CD4-positive, alpha-beta T cell treated with Interleukin-21 for 1 hour (primary cell): Measurements from ENCODE around the gene VAPB.
A peak's percentile ranks its signal among the peaks of the same experiment; 100 is the strongest.
"Not testable (repeated sequence)": the region's sequence is repeated elsewhere in the genome, so short reads cannot be mapped to it uniquely, and the experiment has no call there.

Source experiments
- DNase-seq: peaks from one replicate; pipeline ENCODE4 v3.0.0-alpha.2; 2020

Gene VAPB

GRCh38 chr20:58408603-58409246, 19.7 kb downstream of the VAPB start:
- DNase-seq, result peak; percentile 48

GRCh38 chr20:58414216-58414615, 25.2 kb downstream of the VAPB start:
- not testable (repeated sequence) for DNase-seq

GRCh38 chr20:58414786-58415185, 25.8 kb downstream of the VAPB start:
- not testable (repeated sequence) for DNase-seq

- DNase-seq, result no peak
Observed at GRCh38 chr20:58416057-58416456, 27.0 kb downstream of the VAPB start.

- peak; percentile 39 for DNase-seq
Observed at GRCh38 chr20:58416835-58417234, 27.8 kb downstream of the VAPB start.

- DNase-seq, result no peak
Observed at GRCh38 chr20:58417438-58417837, 28.4 kb downstream of the VAPB start.

- no peak for DNase-seq
Observed at GRCh38 chr20:58418949-58419748, 30.1 kb downstream of the VAPB start.

- no peak for DNase-seq
Observed at GRCh38 chr20:58420798-58421496, 31.9 kb downstream of the VAPB start.

- no peak for DNase-seq
Observed at GRCh38 chr20:58421497-58421850, 32.4 kb downstream of the VAPB start.

GRCh38 chr20:58424218-58424969, 35.4 kb downstream of the VAPB start:
- DNase-seq, result no peak

- DNase-seq, result not testable (repeated sequence)
Observed at GRCh38 chr20:58427571-58427970, 38.5 kb downstream of the VAPB start.

GRCh38 chr20:58428364-58428763, 39.3 kb downstream of the VAPB start:
- no peak for DNase-seq

- DNase-seq, result no peak
Observed at GRCh38 chr20:58429303-58429702, 40.3 kb downstream of the VAPB start.

GRCh38 chr20:58431134-58431533, 42.1 kb downstream of the VAPB start:
- DNase-seq, result no peak

GRCh38 chr20:58432186-58432954, 43.3 kb downstream of the VAPB start:
- DNase-seq, result no peak

- DNase-seq, result no peak
Observed at GRCh38 chr20:58433029-58433647, 44.1 kb downstream of the VAPB start.

- no peak for DNase-seq
Observed at GRCh38 chr20:58433759-58434158, 44.7 kb downstream of the VAPB start.

- no peak for DNase-seq
Observed at GRCh38 chr20:58434326-58434725, 45.3 kb downstream of the VAPB start.

GRCh38 chr20:58435237-58435636, 46.2 kb downstream of the VAPB start:
- no peak for DNase-seq

- DNase-seq, result no peak
Observed at GRCh38 chr20:58436868-58437645, 48.0 kb downstream of the VAPB start.
